ENCODE results near the gene HTT-AS. TPM values are rescaled to one million over a fixed set of nuclear protein-coding genes. Genes with fewer than 3 reads are reported as not detected.

The HTT-AS gene
- total and polyA plus RNA-seq, 2 of the 13 experiments (the other 11 are each of a cell fraction or from before 2014, with no cell fraction given) = not detected

- TF ChIP-seq AKNA (CRISPR knock-in tag; IDR thresholded peaks at IDR 0.05; ENCODE audit: borderline replicate concordance) = no peak
- no peak for TF ChIP-seq ZNF550 (CRISPR knock-in tag; IDR thresholded peaks at IDR 0.05; ENCODE audit: borderline replicate concordance)
- no peak for TF ChIP-seq ZNF329 (CRISPR knock-in tag; IDR thresholded peaks at IDR 0.05; ENCODE audit: low read depth)
- peak; percentile 29; the same call in 1 of the 2 replicates for TF ChIP-seq SALL1 (CRISPR knock-in tag; IDR thresholded peaks at IDR 0.05)
- peak; percentile 61 for TF ChIP-seq RAD51 (IDR thresholded peaks at IDR 0.05; ENCODE audit: borderline replicate concordance)
- TF ChIP-seq CENPT (CRISPR knock-in tag; IDR thresholded peaks at IDR 0.05; ENCODE audit: low read depth) = no peak
- no peak for TF ChIP-seq MNT (IDR thresholded peaks at IDR 0.05)
- no peak for TF ChIP-seq CERS6 (CRISPR knock-in tag; IDR thresholded peaks at IDR 0.05)
- TF ChIP-seq ZFP90 (CRISPR knock-in tag; IDR thresholded peaks at IDR 0.05; ENCODE audit: borderline replicate concordance) = peak; percentile 55; the same call in 1 of the 2 replicates
- TF ChIP-seq IRF9 (CRISPR knock-in tag; IDR thresholded peaks at IDR 0.05; ENCODE audit: borderline replicate concordance) = no peak
- no peak for TF ChIP-seq DPF2 (CRISPR knock-in tag; IDR thresholded peaks at IDR 0.05; ENCODE audit: borderline replicate concordance, low read depth)
- TF ChIP-seq SMC3 (IDR thresholded peaks at IDR 0.05; ENCODE audit: low read length) = peak; percentile 63
- 0 out of 2 replicates have a peak, but pooled peaks have one; percentile 6 for TF ChIP-seq FOXA3 (CRISPR knock-in tag; IDR thresholded peaks at IDR 0.05)
- TF ChIP-seq FOXO1 (CRISPR knock-in tag; IDR thresholded peaks at IDR 0.05) = no peak
- no peak for TF ChIP-seq MED1 (CRISPR knock-in tag; IDR thresholded peaks at IDR 0.05)
- no peak for TF ChIP-seq RFX3 (CRISPR knock-in tag; IDR thresholded peaks at IDR 0.05)
- 0 out of 2 replicates have a peak, but pooled peaks have one; percentile 20 for TF ChIP-seq IRF2 (CRISPR knock-in tag; IDR thresholded peaks at IDR 0.05)
- TF ChIP-seq ZNF276 (CRISPR knock-in tag; IDR thresholded peaks at IDR 0.05; ENCODE audit: low read depth) = no peak
These were observed 26.7 kb downstream of the HTT-AS start (continued) for GRCh38 chr4:3047464-3048286.
